Body of pancreas (tissue), 4 donors: ENCODE results near the gene GH2. TPM values are rescaled to one million over a fixed set of nuclear protein-coding genes. Genes with fewer than 3 reads are reported as not detected.
"Not testable (repeated sequence)": the region's sequence is repeated elsewhere in the genome, so short reads cannot be mapped to it uniquely, and the experiment has no call there.

Source experiments
- ATAC-seq: fragments of 150-250 bp; one replicate; pipeline ENCODE4 v1.9.1; 2016
- DNase-seq, 4 donors: peaks; one replicate each; pipeline ENCODE4 v3.0.0-alpha.2; 2019
- H3K27ac ChIP-seq, 4 donors: fragments of 200-600 bp; sonication (generic); 1 replicate in 3 of 4; 2 replicates in 1 of 4; pipeline versions ENCODE4 v1.5.1 to v1.6.1; 2016 to 2019; ENCODE audit warnings: mild to moderate bottlenecking in 1 of 4, mixed read lengths in 1 of 4, moderate library complexity in 1 of 4
- H3K27me3 ChIP-seq, 2 donors: fragments of 200-600 bp; sonication (generic); one replicate each; pipeline ENCODE4 v1.6.0; 2016; ENCODE audit warnings: mild to moderate bottlenecking in 1 of 2
- H3K36me3 ChIP-seq, 2 donors: fragments of 200-600 bp; sonication (generic); replicated peaks in 1 of 2; 2 replicates each; pipeline ENCODE4 v1.5.1; 2016; ENCODE audit warnings: low read depth in 2 of 2; ENCODE audit not compliant: insufficient read depth in 1 of 2
- H3K4me1 ChIP-seq: fragments of 200-600 bp; sonication (generic); one replicate; pipeline ENCODE4 v1.6.0; 2016
- H3K4me3 ChIP-seq, 2 donors: fragments of 200-600 bp; sonication (generic); 1 replicate in 1 of 2; 2 replicates in 1 of 2; pipeline ENCODE4 v1.5.1; 2016 to 2019
- H3K9me3 ChIP-seq, 3 donors: fragments of 200-600 bp; sonication (generic); 1 replicate in 2 of 3; 2 replicates in 1 of 3; pipeline ENCODE4 v1.5.1; 2016
- POLR2A ChIP-seq, 3 donors: fragments of 450-650 bp; IDR thresholded peaks; one replicate each; pipeline ENCODE4 v1.6.1; 2016; ENCODE audit warnings: antibody characterized with exemption in 3 of 3, mild to moderate bottlenecking in 2 of 3
- WGBS, 2 donors: methylation state at CpG; one replicate each; pipeline ENCODE4 v1.1.5; 2017; 5-methylcytosine and 5-hydroxymethylcytosine counted together
- intact Hi-C: fragments of 100-400 bp; cut with DNase I; formaldehyde crosslinking; loops from one replicate; pipeline ENCODE4 v1.15.1; 2023
- total RNA-seq, 2 donors: library from RNA; depleted of rRNA; stranded (reverse); fragments of >200 nt; gene quantifications; one replicate each; pipeline ENCODE4 v1.1.0, GENCODE V29; 2016
- TF ChIP-seq, protein P1 (sequence below), 7 experiments: fragments of 450-650 bp in 4 of 7; fragments of 200-600 bp in 3 of 7; sonication (generic) in 3 of 7; IDR thresholded peaks; one replicate each; pipeline ENCODE4 v1.5.1; 2016 to 2019; ENCODE audit warnings: antibody characterized with exemption in 7 of 7

GH2 gene
- total RNA-seq, 2 donors from 2014 or later: not detected

DNA sequence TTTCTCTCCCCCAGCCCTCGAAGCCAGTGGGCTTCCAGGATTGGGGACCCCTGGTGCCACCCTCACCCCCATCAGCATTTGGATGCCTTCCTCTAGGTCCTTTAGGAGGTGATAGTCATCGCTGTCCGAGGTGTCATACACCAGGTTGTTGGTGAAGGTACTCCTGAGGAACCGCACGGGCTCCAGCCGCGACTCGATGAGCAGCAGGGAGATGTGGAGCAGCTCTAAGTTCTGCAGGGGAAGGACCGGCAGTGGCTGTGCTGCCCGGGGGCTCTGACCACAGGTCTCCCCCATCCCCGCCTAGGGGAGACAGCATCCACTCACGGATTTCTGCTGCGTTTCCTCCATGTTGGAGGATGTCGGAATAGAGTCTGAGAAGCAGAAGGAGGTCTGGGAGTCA lies 28.4 kb upstream of the GH2 start:
- no peak for ATAC-seq
- WGBS, 2 donors: 74 to 80% methylated on average over 13 to 14 of the region's 14 CpGs
- Histone ChIP-seq H3K9me3 (no peaks in the 10 kb centered on the region), H3K27me3 (no peaks in the 10 kb centered on the region), H3K36me3 (no peaks in the 10 kb centered on the region), H3K4me1 (no peaks in the 10 kb centered on the region), H3K27ac (no peak overlapping the region), H3K4me3 (no peak overlapping the region)
- no peak for TF ChIP-seq POLR2A (IDR thresholded peaks at IDR 0.05)
- TF ChIP-seq, protein P1, sequence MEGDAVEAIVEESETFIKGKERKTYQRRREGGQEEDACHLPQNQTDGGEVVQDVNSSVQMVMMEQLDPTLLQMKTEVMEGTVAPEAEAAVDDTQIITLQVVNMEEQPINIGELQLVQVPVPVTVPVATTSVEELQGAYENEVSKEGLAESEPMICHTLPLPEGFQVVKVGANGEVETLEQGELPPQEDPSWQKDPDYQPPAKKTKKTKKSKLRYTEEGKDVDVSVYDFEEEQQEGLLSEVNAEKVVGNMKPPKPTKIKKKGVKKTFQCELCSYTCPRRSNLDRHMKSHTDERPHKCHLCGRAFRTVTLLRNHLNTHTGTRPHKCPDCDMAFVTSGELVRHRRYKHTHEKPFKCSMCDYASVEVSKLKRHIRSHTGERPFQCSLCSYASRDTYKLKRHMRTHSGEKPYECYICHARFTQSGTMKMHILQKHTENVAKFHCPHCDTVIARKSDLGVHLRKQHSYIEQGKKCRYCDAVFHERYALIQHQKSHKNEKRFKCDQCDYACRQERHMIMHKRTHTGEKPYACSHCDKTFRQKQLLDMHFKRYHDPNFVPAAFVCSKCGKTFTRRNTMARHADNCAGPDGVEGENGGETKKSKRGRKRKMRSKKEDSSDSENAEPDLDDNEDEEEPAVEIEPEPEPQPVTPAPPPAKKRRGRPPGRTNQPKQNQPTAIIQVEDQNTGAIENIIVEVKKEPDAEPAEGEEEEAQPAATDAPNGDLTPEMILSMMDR (IDR thresholded peaks at IDR 0.05): no peak
- intact Hi-C loops: loop anchor here (5.0 to 10.0 kb wide), 2 partner anchors 227 to 355 kb away; partner anchors contain the start of gene TEX2
- DNase-seq: peak in 1 of 4 donors; percentile 9

DNA sequence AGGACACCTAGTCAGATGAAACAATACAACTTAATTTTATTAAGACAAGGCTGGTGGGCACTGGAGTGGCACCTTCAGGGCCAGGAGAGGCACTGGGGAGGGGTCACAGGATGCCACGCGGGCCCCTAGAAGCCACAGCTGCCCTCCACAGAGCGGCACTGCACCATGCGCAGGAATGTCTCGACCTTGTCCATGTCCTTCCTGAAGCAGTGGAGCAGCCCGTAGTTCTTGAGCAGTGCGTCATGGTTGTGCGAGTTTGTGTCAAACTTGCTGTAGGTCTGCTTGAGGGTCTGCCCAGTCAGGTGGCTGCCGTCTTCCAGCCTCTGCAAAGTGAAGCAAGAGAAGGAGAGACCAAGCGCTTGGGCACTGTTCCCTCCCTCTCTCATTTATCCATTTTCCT lies 27.8 kb upstream of the GH2 start:
- H3K9me3 ChIP-seq, H3K36me3 ChIP-seq, H3K4me1 ChIP-seq, ATAC-seq, intact Hi-C loops, H3K27ac ChIP-seq, H3K27me3 ChIP-seq, H3K4me3 ChIP-seq: not testable (repeated sequence)
- WGBS, 2 donors: 79 to 84% methylated on average over 6 to 10 of the region's 10 CpGs
- DNase-seq: peak in 1 of 4 donors; percentile 1

DNA sequence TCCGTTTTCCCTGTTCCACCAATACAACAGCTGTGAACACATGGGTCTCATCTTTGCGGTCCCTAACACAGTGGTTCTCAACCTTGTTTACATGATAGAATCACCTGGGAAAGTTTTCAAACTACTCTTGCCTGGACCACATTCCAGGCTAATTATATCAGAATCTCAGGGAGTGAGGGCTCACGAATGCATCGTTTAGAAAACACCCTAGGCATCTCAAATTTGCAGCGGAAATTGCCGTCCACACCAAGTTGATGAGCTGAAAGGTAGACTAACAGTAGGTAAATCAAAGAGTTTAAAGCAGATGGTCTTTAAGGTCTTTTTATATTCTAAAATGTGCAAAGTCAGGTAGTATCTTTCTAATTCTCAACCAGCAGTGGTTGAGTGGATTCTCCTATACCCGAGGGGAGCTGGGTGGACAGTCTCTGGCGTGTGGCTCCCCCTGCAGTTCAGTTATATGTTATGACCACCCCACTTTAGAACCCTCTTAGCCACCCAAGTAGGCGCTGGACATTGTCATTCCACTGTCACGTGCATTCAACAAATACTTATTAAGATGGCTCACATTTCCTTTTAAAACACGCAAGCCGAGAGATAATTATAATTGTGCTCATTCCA lies 25.5 kb upstream of the GH2 start:
- intact Hi-C loops, H3K36me3 ChIP-seq, H3K27me3 ChIP-seq, H3K4me3 ChIP-seq, H3K4me1 ChIP-seq, H3K9me3 ChIP-seq, H3K27ac ChIP-seq, ATAC-seq: not testable (repeated sequence)
- 37 to 49% methylated on average over 12 of the region's 12 CpGs for WGBS, 2 donors
- peak in 1 of 4 donors; percentile 9 for DNase-seq

DNA sequence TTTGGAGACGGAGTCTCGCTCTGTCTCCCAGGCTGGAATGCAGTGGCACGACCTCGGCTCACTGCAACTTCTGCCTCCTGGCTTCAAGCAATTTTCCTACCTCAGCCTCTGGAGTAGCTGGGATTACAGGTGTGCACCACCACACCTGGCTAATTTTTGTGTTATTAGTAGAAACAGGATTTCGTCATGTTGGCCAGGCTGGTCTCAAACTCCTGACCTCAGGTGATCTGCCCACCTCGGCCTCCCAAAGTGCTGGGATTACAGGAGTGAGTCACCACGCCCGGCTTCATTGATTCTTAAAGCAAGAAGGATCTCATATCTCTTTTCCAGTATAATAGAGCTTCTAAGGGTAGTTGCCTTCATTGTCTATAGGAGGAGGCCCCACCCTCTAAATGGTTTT lies 23.1 kb upstream of the GH2 start:
- H3K9me3 ChIP-seq, H3K4me1 ChIP-seq, ATAC-seq, intact Hi-C loops, H3K27me3 ChIP-seq, DNase-seq, H3K36me3 ChIP-seq, H3K27ac ChIP-seq, H3K4me3 ChIP-seq: not testable (repeated sequence)
- WGBS, 2 donors: 83 to 88% methylated on average over 8 of the region's 8 CpGs

DNA sequence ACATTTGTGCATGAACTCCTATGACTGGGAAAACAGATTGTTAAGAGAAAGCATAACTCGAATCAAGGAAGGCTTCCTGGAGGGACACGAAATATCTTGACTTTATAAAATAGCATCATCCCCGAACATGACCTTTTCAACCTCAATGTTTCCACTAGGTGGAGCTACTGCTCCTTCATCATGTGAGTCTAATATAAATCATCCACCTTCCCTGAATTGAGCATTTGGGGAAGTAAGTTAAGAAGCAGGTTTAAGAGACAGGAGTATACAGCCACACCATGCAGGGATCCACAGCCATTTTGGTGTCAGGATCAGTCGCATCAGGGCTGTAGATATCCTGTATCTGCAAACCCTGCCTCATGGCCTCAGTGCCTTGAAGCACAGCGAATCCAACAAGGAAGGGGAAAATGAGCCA lies 22.1 kb upstream of the GH2 start:
- DNase-seq: peak in 2 of 4 donors; percentile 13 to 37
- H3K4me3 ChIP-seq, H3K36me3 ChIP-seq, H3K27ac ChIP-seq, H3K27me3 ChIP-seq, H3K4me1 ChIP-seq, H3K9me3 ChIP-seq, intact Hi-C loops: not testable (repeated sequence)
- TF ChIP-seq, protein P1 (IDR thresholded peaks at IDR 0.05): peak in 6 of 7 experiments; percentile 10 to 44 (median 30)
- ATAC-seq: peak; percentile 33
- WGBS, 2 donors: 26 to 32% methylated on average over 5 of the region's 5 CpGs

DNA sequence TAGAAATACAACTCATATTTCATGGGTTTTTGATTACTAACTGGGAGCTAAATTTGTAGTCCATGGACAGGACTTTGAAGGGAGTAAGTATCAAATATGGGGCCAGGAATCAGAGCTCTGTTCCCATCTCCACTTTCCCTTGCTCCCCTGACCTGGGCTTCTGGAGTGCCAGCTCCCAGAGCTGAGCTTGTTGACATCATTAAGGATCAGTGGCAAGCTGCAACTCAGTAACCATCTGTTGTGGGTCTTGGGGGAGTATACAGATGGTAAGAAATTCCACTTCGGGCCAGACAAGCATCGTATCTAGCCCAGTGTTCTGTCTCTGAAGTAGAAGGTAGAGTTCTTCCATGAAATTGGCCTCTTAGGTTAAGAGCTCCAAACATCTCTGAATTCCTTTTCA lies 20.2 kb upstream of the GH2 start:
- H3K27me3 ChIP-seq, H3K9me3 ChIP-seq, ATAC-seq, H3K36me3 ChIP-seq, intact Hi-C loops, H3K27ac ChIP-seq, H3K4me3 ChIP-seq, H3K4me1 ChIP-seq: not testable (repeated sequence)
- WGBS, 2 donors: 81% methylated on average over 2 of the region's 2 CpGs
- DNase-seq: peak in 1 of 4 donors; percentile 1

DNA sequence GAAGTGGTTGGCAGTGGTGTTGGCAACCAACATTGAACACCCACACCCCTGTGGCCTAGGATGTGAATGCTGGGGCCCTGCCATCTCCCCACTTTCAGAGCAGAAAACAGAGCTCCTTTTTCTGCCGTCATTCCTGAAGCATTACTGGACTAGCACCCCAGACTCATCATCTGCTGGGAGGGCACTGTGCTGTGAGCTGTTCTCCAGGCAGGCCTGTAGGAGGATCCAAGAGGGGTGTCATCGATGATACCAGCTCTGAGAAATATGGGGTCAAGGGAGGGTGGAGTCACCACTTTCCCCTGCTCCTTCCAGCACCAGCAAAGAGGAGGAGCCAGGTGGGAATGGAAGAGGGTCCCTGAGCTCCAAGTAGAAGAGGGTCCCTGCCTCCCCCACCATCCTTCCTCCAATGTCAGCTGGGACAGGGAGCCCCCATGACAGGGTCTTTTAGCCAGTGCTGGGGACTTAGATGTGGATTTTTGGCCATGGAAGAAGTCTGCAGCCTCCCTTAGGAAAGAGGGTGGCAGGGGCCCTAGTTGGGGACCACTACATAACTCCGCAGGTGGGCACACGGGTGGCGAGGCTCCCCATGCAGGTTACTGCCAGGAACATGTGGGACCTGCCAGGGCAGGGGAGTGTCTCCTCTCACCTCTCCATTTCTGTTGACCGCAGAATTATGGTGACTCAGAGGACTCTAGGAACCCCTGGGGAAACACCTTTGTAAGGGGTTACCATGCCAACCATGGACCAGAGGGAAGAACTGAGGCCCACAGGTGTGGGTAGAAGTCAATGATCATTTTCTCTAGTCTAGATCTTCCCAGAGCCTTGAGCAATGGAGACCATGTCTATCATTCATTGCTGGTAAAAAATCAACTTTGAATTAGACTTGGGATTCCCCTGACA lies 17.4 kb upstream of the GH2 start:
- H3K4me3 ChIP-seq, H3K9me3 ChIP-seq, ATAC-seq, intact Hi-C loops, H3K36me3 ChIP-seq, H3K27me3 ChIP-seq, H3K27ac ChIP-seq, H3K4me1 ChIP-seq: not testable (repeated sequence)
- peak in 1 of 4 donors; percentile 3 for DNase-seq
- 73 to 81% methylated on average over 3 to 6 of the region's 6 CpGs for WGBS, 2 donors

DNA sequence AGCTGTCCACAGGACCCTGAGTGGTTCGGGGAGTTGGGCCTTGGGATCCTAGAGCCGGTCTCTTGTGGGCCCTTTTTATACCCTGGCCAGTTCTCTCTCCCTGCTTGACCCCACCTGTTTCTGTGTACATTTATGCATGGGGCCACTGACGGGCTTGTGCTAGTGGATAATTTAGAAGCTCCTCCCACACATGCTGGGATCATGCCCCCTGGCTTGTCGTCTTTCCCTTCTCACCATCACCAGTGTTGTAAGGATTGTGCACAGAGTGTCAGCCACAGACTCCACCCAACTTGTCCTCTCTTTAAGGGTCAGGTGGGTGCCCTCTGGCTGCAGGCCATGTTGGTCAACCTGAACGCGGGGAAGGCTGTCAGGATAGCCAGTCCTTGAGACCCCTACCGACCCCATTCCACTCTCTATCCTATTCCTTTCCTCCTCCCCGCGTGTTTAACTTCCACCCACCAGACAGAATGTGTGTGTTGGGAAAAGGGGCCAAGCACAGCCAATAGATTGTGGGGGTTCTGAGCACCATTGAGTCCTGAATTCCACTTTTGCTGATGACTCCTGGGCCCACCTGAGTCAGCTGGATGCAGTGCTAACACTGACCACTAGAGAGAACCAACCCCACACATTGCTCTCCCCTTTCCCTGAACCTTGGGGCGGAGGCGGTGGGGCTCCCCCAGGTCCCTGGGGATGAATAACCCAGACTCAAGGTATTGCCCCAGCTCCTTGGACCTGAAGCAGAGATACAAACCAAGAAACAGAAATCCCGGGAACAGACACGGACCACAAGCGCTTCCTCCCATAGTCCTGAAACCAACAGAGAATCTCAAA lies 15.0 kb upstream of the GH2 start, which contains the start of gene CSH1:
Gene CSH1 (minus strand): TSS at position 51 of the 831 bp plus-strand sequence. CDS start 63 bp downstream, outside the sequence.
- H3K27ac ChIP-seq, H3K27me3 ChIP-seq, H3K9me3 ChIP-seq, H3K36me3 ChIP-seq, H3K4me3 ChIP-seq, H3K4me1 ChIP-seq, ATAC-seq, intact Hi-C loops: not testable (repeated sequence)
- DNase-seq: peak in 1 of 4 donors; percentile 3
- 86 to 92% methylated on average over 7 to 8 of the region's 14 CpGs for WGBS, 2 donors

DNA sequence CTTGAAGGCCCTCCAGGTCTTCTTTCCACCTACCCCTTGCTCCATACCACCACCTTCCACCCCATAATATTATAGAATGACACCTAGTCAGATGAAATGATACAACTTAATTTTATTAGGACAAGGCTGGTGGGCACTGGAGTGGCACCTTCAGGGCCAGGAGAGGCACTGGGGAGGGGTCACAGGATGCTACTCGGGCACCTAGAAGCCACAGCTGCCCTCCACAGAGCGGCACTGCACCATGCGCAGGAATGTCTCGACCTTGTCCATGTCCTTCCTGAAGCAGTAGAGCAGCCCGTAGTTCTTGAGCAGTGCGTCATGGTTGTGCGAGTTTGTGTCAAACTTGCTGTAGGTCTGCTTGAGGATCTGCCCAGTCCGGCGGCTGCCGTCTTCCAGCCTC lies 13.1 kb upstream of the GH2 start:
- H3K27me3 ChIP-seq, H3K9me3 ChIP-seq, H3K4me1 ChIP-seq, ATAC-seq, H3K27ac ChIP-seq, intact Hi-C loops, H3K36me3 ChIP-seq, DNase-seq, H3K4me3 ChIP-seq: not testable (repeated sequence)
- 89 to 93% methylated on average over 3 to 8 of the region's 10 CpGs for WGBS, 2 donors
